ENCODE measurements around the gene FAM83F.

FAM83F gene

DNA sequence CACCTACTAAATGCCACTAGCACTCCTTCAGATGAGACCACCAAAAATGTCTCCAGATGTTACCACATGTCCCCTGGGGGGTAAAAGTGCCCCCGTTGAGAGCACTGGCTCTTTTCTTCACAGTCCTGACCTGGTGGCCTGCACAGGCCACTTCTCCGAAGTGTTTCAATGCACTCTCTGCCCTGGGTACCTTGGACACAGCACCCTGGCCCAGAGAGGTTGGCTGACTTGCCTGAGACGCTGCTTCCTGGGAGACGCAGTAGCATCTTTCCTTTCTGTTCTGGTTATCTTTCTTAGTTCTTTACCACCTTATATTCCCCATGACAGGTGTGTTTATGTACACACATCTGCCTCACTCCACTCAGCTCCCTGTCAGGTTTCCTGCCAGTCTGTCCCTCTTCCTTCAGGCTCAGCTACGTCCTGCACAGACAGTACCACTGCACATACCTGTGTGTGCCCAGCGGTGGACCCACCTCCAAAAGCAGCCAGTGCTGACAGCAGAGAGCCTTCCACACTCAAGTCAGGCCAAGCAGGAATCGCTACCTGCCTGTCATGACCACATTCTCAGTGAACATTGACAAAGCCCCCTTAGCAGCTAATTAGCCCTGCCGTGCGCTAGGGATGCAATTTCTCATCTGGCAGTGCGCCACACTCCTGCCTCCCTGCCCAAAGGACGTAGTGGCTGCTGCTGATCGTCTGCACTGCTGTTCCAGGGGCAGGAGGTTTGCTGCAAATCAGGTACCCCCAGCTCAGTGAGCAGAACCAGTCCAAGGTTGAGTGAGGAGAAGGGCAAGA, 39.0 kb downstream of the FAM83F start:
- no peak for DNase-seq (ENCODE audit: low read depth in 1 of 2, low spot score in 1 of 2)

DNA sequence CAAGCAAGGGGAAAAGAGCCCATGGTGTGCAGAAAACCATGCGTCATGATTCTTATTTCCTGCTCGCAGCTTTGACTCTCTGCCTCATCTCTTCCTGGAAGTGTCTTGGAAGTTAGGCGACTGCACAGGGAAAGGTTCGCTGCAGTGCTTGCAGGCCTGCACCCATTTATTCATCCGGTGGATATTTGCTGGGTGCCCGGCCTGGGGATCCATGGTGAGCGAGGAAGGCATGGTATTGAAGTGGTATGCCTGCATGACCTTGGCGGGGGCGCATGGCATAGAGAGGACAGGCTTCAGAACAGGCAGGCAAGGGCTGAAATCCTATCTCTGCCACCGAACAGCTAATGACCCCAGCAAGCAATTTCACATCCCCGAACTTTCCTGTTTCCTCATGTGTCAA, 40.6 kb downstream of the FAM83F start:
- no peak for DNase-seq (ENCODE audit: low read depth in 1 of 2, low spot score in 1 of 2)

DNA sequence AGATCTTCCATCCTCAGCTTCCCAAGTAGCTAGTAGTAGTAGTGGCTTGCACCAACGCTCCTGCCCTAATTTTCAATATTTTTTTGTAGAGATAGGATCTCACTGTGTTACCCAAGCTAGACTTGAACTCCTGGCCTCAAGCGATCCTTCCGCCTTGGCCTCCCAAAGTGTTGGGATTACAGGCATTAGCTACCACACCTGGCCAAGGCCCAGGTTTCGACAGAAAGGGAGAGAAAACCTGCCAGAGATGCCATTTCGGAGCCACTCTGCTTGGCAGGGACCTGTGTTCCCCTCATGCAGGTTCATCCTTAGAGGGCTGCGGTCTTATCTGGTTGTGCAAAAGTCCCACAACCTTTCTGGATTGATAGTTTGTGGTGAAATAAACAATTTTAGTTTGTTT, 41.4 kb downstream of the FAM83F start:
- DNase-seq (ENCODE audit: low read depth in 1 of 2, low spot score in 1 of 2), result no peak

DNA sequence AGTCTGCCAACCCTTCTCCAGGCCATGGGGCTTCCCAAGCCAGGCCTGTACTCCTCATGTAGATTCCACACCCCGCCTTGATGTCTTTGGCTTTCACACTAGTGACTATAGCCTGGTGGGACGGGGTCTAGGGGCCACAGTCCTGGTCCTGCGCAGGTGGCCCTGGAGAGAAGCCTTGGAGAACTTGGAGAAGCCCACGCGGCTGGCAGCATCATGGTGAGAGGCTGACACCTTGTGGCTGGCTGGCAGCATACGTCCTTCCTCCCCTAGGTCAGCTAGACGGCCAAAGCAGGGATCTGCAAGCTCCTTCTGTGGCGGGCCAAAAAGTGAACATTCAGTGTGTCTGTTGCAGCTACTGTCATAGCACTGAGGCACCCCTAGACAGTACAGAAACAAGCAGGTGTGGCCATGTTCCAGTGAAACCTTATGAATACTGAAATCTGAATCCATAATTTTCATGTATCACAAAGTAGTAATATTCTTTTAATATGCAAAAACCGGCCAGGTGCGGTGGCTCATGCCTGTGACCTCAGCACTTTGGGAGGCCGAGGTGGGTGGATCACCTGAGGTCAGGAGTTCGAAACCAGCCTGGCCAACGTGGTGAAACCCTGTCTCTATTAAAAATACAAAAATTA, 42.0 kb downstream of the FAM83F start:
- peak in 1 of 2 donors; percentile 18 for DNase-seq (ENCODE audit: low read depth in 1 of 2, low spot score in 1 of 2)

DNA sequence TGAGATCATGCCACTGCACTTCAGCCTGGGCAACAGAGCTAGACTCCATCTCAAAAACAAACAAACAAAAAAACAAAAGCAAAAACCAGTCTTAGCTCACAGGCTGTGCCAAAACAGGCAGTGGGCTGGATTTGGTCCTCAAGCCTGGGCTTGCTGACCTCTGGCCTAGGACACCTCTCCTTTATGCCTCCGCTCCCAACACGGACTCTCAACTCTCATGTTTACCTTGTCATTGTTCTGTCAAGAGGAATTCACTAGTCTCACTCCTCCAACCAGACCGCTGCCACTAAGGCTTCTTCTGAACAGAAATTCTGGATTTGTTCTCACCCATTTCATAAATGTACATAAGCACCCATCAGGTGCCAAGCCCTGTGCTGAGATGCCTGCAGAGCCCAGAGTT, 42.6 kb downstream of the FAM83F start:
- DNase-seq (ENCODE audit: low read depth in 1 of 2, low spot score in 1 of 2), result no peak

DNA sequence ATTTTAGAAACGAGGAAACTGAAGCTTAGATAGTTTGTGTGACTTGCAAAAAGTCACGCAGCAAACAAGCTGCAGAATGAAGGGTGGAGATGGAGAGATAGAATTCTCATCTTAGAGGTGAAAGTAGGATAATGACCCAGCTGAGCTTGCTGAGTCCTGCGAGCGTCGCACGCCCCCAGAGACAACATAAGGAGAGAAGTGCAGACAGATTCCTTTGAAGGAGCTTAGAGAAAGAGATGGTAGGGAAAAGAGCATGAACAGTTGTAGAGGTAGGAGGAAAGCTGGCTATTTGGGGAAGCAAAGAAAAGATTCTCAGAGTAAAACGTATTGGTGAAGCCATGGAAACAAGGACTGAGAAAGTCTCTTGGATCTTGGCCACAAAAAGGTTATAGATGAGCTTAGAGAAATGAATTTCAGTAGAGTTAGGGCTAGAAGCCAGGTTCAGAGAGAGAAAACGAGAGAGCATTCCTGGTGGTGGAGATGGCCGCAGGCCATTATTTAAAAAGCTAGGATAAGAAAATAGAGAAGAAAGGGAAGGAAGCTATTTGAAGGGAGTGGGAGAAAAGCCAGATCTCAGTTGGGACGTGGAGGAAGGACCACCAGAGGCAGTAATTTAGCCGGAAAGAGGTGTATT, 44.8 kb downstream of the FAM83F start:
- DNase-seq (ENCODE audit: low read depth in 1 of 2, low spot score in 1 of 2), result no peak

GRCh38 chr22:40040927-40041326, 46.2 kb downstream of the FAM83F start:
- DNase-seq (ENCODE audit: low read depth in 1 of 2, low spot score in 1 of 2), result no peak

- no peak for DNase-seq (ENCODE audit: low read depth in 1 of 2, low spot score in 1 of 2)
These were observed 46.8 kb downstream of the FAM83F start for GRCh38 chr22:40041366-40042137.

- no peak for DNase-seq (ENCODE audit: low read depth in 1 of 2, low spot score in 1 of 2)
These were observed 47.6 kb downstream of the FAM83F start for GRCh38 chr22:40042312-40042711.

DNA sequence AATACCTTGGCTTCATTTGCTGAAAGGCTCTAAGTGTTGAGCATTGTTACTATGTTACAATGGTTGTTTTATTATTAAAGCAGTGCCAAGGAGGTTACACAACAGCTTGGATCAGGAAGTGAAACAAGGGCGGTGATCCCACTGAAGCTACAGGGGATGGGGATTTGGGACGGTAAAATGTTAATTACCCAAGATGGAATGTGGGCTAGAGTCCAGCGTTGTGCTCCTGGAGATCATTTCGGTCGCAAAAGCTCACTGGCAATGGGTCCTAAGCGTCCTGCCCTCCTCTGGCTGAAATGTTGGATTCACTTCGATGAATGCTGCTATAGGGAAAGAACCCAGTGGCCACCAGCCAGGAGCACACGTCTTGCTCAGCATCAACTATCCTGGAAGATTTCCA, 48.3 kb downstream of the FAM83F start:
- no peak for DNase-seq (ENCODE audit: low read depth in 1 of 2, low spot score in 1 of 2)

- DNase-seq (ENCODE audit: low read depth in 1 of 2, low spot score in 1 of 2), result no peak
These were observed 49.0 kb downstream of the FAM83F start for GRCh38 chr22:40043793-40044101.

GRCh38 chr22:40044102-40044869, 49.5 kb downstream of the FAM83F start:
- peak; percentile 95 for DNase-seq (ENCODE audit: low read depth in 1 of 2, low spot score in 1 of 2)

DNA sequence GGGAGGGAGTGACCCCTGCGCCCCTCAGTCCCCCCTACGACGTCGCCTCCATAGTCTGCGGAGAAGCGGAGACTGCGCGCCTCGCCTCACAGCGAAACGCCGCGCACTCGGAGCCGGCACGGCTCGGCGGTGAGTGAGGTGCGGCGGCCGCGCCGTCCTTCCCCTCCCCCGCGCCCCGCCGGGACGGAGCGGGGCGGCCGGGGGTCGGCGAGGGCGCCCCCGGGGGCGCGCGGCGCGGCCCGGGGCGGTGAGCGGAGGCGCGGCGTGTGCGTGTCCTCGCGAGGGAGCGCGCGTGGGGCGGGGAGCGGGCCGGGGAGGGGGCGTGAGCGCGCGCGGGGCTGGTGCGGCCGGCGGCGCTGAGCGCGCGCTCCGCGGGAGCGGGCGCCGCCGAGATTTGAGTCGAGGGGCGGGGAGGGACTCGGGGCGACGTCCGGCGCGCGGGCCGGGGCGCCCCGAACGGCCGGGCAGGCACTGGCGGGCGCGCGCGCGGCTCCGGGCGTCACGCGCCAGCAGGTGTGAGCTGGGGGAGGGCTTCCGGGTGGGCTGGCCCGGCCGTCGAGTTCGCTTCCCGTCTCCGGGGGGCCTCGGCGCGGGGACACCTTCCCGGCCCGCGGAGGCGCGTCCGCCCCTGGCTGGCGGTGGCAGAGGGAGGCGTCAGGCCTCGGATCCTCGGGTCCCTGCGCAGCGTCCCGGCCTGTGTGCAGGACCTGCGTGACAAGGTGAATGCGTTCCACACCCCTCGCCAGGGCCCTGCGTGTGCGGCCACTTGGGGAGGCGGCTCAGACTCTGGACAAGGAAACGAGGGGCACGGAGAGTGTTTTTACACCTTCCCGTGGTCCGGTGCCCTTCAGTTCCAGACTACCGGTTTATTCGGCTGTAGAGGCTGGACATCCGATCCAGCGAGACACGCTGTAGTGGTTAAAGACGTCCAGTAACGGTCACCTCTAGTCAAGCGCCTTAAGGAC, 50.4 kb downstream of the FAM83F start:
- DNase-seq (ENCODE audit: low read depth in 1 of 2, low spot score in 1 of 2), result peak; percentile 46 to 70

DNA sequence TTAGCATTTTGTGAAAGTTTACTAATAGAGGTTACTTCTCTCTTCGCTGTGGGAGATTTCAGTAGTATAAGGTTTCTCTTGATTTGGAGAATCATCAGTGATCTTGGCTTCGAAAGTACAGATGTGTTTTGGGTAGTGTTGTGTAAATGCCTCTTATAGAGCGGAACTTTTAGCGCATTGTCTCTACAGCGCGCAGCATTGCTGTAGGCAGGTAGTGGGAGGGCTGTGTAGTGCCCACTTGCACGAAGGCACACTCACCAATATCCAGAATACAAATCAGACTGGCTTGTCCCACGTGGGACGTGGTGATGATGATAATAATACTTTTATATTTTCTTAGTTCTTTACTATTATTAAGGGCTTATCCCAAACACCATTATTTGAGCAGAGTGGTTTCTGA, 51.4 kb downstream of the FAM83F start:
- DNase-seq (ENCODE audit: low read depth in 1 of 2, low spot score in 1 of 2), result no peak

- no peak for DNase-seq (ENCODE audit: low read depth in 1 of 2, low spot score in 1 of 2)
These were observed 55.5 kb downstream of the FAM83F start for GRCh38 chr22:40050258-40050657.

DNA sequence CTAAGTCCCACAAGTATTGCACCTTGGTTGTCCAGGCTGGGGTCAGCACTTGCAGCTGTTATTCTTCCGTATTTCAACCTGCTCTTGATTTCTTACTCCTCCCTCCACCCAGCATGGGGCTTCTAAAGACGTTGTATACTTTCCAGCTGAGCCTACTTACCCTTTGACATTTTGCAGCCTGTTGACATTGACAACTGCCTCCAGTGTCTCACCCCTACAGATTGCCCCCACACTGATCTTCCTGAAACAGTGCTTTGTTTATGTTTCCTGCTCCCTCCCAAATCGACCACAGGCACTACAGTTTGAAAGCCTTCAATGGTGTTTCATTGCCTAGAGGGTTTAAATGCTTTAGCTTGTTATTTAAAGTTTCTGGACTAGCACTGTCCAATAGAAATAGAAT, 56.6 kb downstream of the FAM83F start:
- DNase-seq (ENCODE audit: low read depth in 1 of 2, low spot score in 1 of 2), result no peak

GRCh38 chr22:40053460-40053859, 58.7 kb downstream of the FAM83F start:
- DNase-seq (ENCODE audit: low read depth in 1 of 2, low spot score in 1 of 2), result no peak

- DNase-seq (ENCODE audit: low read depth in 1 of 2, low spot score in 1 of 2), result no peak
These were observed 59.7 kb downstream of the FAM83F start for GRCh38 chr22:40054486-40054885.

GRCh38 chr22:40055143-40055883, 60.6 kb downstream of the FAM83F start:
- DNase-seq (ENCODE audit: low read depth in 1 of 2, low spot score in 1 of 2), result no peak

Measured in activated T-helper 1 cell treated with anti-CD3 and anti-CD28 coated beads, Interleukin-2, amount 50 U/mL, for 16 hours (primary cell).